Progenitor cell of endocrine pancreas (in vitro differentiated cells): ENCODE measurements around the gene AGPAT1. TPM values are rescaled to one million over a fixed set of nuclear protein-coding genes. Genes with fewer than 3 reads are reported as not detected.

Experiments used
- DNase-seq: peaks from one replicate; pipeline ENCODE4 v3.0.0; 2021; ENCODE audit warnings: low spot score; ENCODE audit not compliant: unreplicated experiment
- H3K27ac Mint-ChIP-seq: 2 replicates; pipeline ENCODE4 v1.8.0; 2021; ENCODE audit warnings: mild to moderate bottlenecking, moderate library complexity, mixed read lengths
- H3K27me3 Mint-ChIP-seq: 2 replicates; pipeline ENCODE4 v1.8.0; 2021; ENCODE audit warnings: mixed read lengths
- H3K36me3 Mint-ChIP-seq: 2 replicates; pipeline ENCODE4 v1.8.0; 2022; ENCODE audit warnings: mixed read lengths; ENCODE audit not compliant: insufficient read depth
- H3K4me1 Mint-ChIP-seq: 2 replicates; pipeline ENCODE4 v1.8.0; 2021; ENCODE audit warnings: low read depth, mixed read lengths
- H3K4me3 Mint-ChIP-seq: 2 replicates; pipeline ENCODE4 v1.8.0; 2021; ENCODE audit warnings: low read depth, mild to moderate bottlenecking, moderate library complexity, mixed read lengths
- H3K9me3 Mint-ChIP-seq: 2 replicates; pipeline ENCODE4 v1.8.0; 2021; ENCODE audit warnings: low read depth, mixed read lengths
- total RNA-seq: library from RNA; stranded (reverse); gene quantifications from 2 replicates; pipeline ENCODE4 v1.2.1, GENCODE V29; 2021
- TF ChIP-seq, protein P1 (sequence below): fragments of 200-600 bp; sonication (generic); IDR thresholded peaks from one replicate; pipeline ENCODE4 v1.5.0; 2021; ENCODE audit warnings: antibody characterized with exemption, mild to moderate bottlenecking; ENCODE audit not compliant: unreplicated experiment

The AGPAT1 gene
- total RNA-seq, 1 donor from 2014 or later: 102 TPM

- H3K27ac Mint-ChIP-seq: no peak overlapping the region
- no peak overlapping the region for H3K4me3 Mint-ChIP-seq
- no peak for DNase-seq
- H3K4me1 Mint-ChIP-seq: peaks cover 36% of the 10 kb centered on the region
- TF ChIP-seq, protein P1, sequence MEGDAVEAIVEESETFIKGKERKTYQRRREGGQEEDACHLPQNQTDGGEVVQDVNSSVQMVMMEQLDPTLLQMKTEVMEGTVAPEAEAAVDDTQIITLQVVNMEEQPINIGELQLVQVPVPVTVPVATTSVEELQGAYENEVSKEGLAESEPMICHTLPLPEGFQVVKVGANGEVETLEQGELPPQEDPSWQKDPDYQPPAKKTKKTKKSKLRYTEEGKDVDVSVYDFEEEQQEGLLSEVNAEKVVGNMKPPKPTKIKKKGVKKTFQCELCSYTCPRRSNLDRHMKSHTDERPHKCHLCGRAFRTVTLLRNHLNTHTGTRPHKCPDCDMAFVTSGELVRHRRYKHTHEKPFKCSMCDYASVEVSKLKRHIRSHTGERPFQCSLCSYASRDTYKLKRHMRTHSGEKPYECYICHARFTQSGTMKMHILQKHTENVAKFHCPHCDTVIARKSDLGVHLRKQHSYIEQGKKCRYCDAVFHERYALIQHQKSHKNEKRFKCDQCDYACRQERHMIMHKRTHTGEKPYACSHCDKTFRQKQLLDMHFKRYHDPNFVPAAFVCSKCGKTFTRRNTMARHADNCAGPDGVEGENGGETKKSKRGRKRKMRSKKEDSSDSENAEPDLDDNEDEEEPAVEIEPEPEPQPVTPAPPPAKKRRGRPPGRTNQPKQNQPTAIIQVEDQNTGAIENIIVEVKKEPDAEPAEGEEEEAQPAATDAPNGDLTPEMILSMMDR: no peak
- no peaks in the 10 kb centered on the region for H3K27me3 Mint-ChIP-seq
- no peaks in the 10 kb centered on the region for H3K9me3 Mint-ChIP-seq
- peaks cover 25% of the 10 kb centered on the region for H3K36me3 Mint-ChIP-seq
Measured at GRCh38 chr6:32182555-32182981, 6.7 kb upstream of the AGPAT1 start.

- DNase-seq: no peak
- Mint-ChIP-seq H3K9me3 (no peaks in the 10 kb centered on the region), H3K4me3 (no peak overlapping the region), H3K4me1 (peaks cover 35% of the 10 kb centered on the region), H3K27ac (no peak overlapping the region), H3K27me3 (no peaks in the 10 kb centered on the region), H3K36me3 (peaks cover 21% of the 10 kb centered on the region)
- TF ChIP-seq, protein P1: no peak
Measured at GRCh38 chr6:32181915-32182529, 6.1 kb upstream of the AGPAT1 start.

DNA sequence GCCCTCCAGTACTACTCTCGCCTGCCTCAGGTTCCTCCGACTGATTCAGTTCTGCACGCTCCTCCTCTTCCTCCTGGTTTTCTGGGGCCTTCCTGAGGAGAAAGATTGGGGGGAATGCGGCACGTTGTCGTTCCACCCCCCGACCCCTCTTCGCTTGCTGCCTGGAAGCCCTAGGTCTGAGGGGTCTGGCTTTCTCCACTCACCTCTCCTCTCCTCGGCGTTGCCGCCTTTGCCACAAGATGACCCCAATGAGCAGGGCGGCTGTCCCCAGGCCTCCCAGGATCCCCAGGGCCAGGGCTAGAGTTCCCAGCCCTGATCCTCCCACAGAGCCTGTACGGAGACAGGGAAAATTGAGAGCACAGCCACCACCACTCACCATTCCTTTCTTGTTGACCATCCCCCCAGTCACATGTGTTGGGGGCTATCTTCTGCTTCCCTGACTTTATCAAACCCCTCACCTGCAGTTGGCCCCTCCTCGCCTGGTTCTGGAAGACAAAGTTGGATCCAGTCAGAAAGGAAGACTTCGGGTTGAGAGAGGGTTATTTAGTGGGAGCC is 5.3 kb upstream of the AGPAT1 start:
- Mint-ChIP-seq H3K4me3 (peak overlapping the region; percentile 16), H3K27me3 (no peaks in the 10 kb centered on the region), H3K9me3 (no peaks in the 10 kb centered on the region), H3K4me1 (peaks cover 38% of the 10 kb centered on the region), H3K36me3 (peaks cover 16% of the 10 kb centered on the region), H3K27ac (no peak overlapping the region)
- DNase-seq: no peak
- TF ChIP-seq, protein P1: no peak

GRCh38 chr6:32179766-32180405 is 4.0 kb upstream of the AGPAT1 start:
- peaks cover 32% of the 10 kb centered on the region for H3K4me1 Mint-ChIP-seq
- no peaks in the 10 kb centered on the region for H3K9me3 Mint-ChIP-seq
- TF ChIP-seq, protein P1: no peak
- peak overlapping the region; percentile 100 for H3K27ac Mint-ChIP-seq
- no peak for DNase-seq
- peak overlapping the region; percentile 91 for H3K4me3 Mint-ChIP-seq
- H3K36me3 Mint-ChIP-seq: peaks cover 12% of the 10 kb centered on the region
- no peaks in the 10 kb centered on the region for H3K27me3 Mint-ChIP-seq

- Mint-ChIP-seq H3K4me1 (peaks cover 43% of the 10 kb centered on the region), H3K36me3 (peaks cover 12% of the 10 kb centered on the region)
Measured at GRCh38 chr6:32178547-32179440, 2.9 kb upstream of the AGPAT1 start.

More at GRCh38 chr6:32178547-32179440, 2.9 kb upstream of the AGPAT1 start:
- H3K27me3 Mint-ChIP-seq: no peaks in the 10 kb centered on the region
- no peaks in the 10 kb centered on the region for H3K9me3 Mint-ChIP-seq
- DNase-seq: no peak
- peak overlapping the region; percentile 91 for H3K4me3 Mint-ChIP-seq
- TF ChIP-seq, protein P1: no peak
- H3K27ac Mint-ChIP-seq: peak overlapping the region; percentile 100
